ENCODE data around the gene PIK3R4. TPM values are rescaled to one million over a fixed set of nuclear protein-coding genes. Genes with fewer than 3 reads are reported as not detected.

PIK3R4 gene
- total and polyA plus RNA-seq, 4 donors: 14.3 to 22.3 (median 20.0) TPM

DNA sequence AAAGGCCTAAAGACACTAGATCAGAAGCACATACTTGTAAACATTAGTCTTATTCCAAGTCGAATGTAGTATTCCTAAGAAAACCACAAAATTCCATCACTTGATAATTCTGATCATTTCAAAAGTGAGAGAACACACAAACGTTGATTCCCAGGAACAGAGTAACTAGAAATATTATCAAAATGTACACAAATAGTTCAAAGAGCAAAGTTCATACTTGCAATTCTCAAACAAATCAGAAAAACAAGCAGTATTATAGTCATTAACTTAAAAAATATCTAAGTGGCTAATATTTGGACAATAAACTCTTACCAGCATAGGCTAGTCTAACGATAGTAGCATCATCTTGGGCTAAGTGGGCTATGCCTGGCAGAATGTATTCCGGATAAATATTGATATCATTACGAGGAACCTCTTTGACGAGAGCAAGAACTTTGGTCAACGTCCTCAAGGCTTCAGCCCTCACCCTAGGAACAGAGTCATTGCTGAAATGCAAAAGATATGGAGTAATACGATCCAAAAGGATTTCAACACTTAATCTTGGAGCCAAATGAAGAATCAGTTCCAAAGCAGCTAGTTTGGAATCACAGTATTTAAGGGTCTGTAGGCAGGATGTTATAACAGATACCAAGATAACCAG, 13.3 kb downstream of the PIK3R4 start:
- no peak overlapping the region for H3K4me3 ChIP-seq (ENCODE audit: low read length in 2 of 2)
- H3K4me1 ChIP-seq (ENCODE audit: control insufficient read depth in 1 of 2, insufficient read depth in 2 of 2, low read length in 2 of 2): peaks cover 0 to 2% of the 10 kb centered on the region in 2 donors
- no peak for ATAC-seq (ENCODE audit: low FRiP score)
- no peaks in the 10 kb centered on the region for H3K9me3 ChIP-seq (ENCODE audit: control insufficient read depth, low read length)
- intact Hi-C loops (cut with DNase I): no loop called here
- no peaks in the 10 kb centered on the region for H3K27me3 ChIP-seq (ENCODE audit: control insufficient read depth in 1 of 2, insufficient read depth in 2 of 2, low read length in 1 of 2)
- H3K27ac ChIP-seq (ENCODE audit: low read depth in 1 of 2, low read length in 2 of 2): no peak overlapping the region
- DNase-seq: no peak
- 82 to 84% methylated on average over 8 of the region's 8 CpGs for WGBS, 2 donors
- no peaks in the 10 kb centered on the region for H3K36me3 ChIP-seq (ENCODE audit: control insufficient read depth in 1 of 2, insufficient read depth in 2 of 2, low read length in 1 of 2)

DNA sequence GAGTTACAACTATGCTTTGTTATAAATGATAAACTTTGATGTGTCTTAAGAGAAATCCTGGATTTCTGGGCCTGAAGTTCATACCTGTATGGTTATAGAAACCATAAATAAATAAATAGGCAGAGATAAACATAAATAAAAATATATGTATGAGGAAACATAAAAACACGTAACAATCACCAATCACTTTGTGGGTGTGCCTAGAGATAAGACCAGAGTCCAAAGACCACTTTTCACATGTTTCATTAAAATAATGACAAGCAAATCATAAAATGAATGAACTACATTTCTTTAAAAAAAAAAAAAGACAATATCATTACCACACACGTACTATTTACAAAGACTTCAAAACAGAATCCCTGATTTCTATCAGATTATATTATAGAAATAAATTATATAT, 14.1 kb downstream of the PIK3R4 start:
- ATAC-seq (ENCODE audit: low FRiP score): no peak
- Histone ChIP-seq H3K36me3 (ENCODE audit: control insufficient read depth in 1 of 2, insufficient read depth in 2 of 2, low read length in 1 of 2) (no peaks in the 10 kb centered on the region), H3K27me3 (ENCODE audit: control insufficient read depth in 1 of 2, insufficient read depth in 2 of 2, low read length in 1 of 2) (no peaks in the 10 kb centered on the region), H3K4me3 (ENCODE audit: low read length in 2 of 2) (no peak overlapping the region), H3K27ac (ENCODE audit: low read depth in 1 of 2, low read length in 2 of 2) (no peak overlapping the region), H3K9me3 (ENCODE audit: control insufficient read depth, low read length) (no peaks in the 10 kb centered on the region), H3K4me1 (ENCODE audit: control insufficient read depth in 1 of 2, insufficient read depth in 2 of 2, low read length in 2 of 2) (peaks cover 0 to 2% of the 10 kb centered on the region in 2 donors)
- intact Hi-C loops (cut with DNase I): no loop called here
- no peak for DNase-seq
- 87 to 89% methylated on average over 2 of the region's 2 CpGs for WGBS, 2 donors

DNA sequence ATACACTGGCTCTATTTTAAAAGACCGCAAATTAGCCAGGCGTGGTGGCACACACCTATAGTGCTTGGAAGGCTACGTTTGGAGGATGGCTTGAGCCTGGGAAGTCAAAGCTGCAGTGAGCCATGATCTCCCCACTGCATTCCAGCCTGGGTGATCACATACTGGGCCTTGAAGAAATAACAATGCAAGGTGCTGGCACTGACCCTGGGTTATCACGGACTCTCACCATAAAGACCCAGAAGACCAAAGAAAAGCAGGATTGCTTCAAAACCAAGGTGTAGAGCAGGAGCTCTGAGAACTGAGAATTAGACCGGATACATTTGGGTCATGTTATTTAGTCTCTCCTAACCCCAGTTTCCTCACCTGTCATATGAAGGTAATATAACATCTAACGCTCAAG, 14.8 kb downstream of the PIK3R4 start:
- DNase-seq (no peak), ATAC-seq (ENCODE audit: low FRiP score) (no peak)
- intact Hi-C loops (cut with DNase I): no loop called here
- H3K4me1 ChIP-seq (ENCODE audit: control insufficient read depth in 1 of 2, insufficient read depth in 2 of 2, low read length in 2 of 2): no peaks in the 10 kb centered on the region
- 96 to 97% methylated on average over 6 of the region's 6 CpGs for WGBS, 2 donors
- H3K36me3 ChIP-seq (ENCODE audit: control insufficient read depth in 1 of 2, insufficient read depth in 2 of 2, low read length in 1 of 2): no peaks in the 10 kb centered on the region
- H3K9me3 ChIP-seq (ENCODE audit: control insufficient read depth, low read length): no peaks in the 10 kb centered on the region
- H3K27me3 ChIP-seq (ENCODE audit: control insufficient read depth in 1 of 2, insufficient read depth in 2 of 2, low read length in 1 of 2): no peaks in the 10 kb centered on the region
- H3K4me3 ChIP-seq (ENCODE audit: low read length in 2 of 2): no peak overlapping the region
- no peak overlapping the region for H3K27ac ChIP-seq (ENCODE audit: low read depth in 1 of 2, low read length in 2 of 2)

DNA sequence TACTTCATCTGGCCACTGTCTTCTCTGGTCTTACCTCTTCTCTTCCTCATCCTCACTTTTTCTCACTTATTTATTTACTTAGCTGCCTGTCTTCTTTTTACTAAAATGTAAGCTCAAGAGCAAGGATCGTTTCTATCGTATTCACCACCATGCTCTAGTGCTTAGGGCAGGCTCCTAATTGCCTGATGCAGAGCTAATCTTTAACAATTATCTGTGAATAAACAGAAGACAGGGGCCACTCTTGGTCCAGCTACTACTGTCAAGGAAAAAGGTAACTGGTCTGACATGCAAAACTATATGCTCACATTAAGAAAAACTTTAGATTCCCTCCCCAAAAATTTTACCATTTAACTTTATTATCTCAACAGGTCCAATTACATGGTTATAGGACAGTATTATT, 17.5 kb downstream of the PIK3R4 start:
- Histone ChIP-seq H3K27me3 (ENCODE audit: control insufficient read depth in 1 of 2, insufficient read depth in 2 of 2, low read length in 1 of 2) (no peaks in the 10 kb centered on the region), H3K27ac (ENCODE audit: low read depth in 1 of 2, low read length in 2 of 2) (no peak overlapping the region), H3K4me3 (ENCODE audit: low read length in 2 of 2) (no peak overlapping the region), H3K36me3 (ENCODE audit: control insufficient read depth in 1 of 2, insufficient read depth in 2 of 2, low read length in 1 of 2) (no peaks in the 10 kb centered on the region), H3K4me1 (ENCODE audit: control insufficient read depth in 1 of 2, insufficient read depth in 2 of 2, low read length in 2 of 2) (no peaks in the 10 kb centered on the region), H3K9me3 (ENCODE audit: control insufficient read depth, low read length) (no peaks in the 10 kb centered on the region)
- no peak for DNase-seq
- intact Hi-C loops (cut with DNase I): no loop called here
- 53 to 61% methylated on average over 2 of the region's 2 CpGs for WGBS, 2 donors
- no peak for ATAC-seq (ENCODE audit: low FRiP score)

DNA sequence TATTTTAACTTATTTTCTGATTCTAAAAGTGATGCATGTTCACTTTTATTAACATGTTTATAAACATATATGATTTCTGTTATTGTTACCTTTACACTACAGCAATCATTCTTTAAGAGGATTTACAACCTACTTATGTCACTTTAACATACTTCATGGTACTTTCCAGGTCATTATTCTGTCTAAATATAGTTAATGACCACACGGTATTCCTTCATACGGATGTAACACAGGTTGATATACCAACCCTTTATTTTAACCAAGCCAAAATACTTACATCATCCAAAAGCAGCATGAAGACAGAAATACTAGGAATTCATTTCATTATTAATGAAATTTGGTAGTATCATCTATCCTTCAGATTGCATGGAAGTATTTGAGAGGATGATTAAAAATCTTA, 18.6 kb downstream of the PIK3R4 start:
- intact Hi-C loops (cut with DNase I): no loop called here
- ATAC-seq (ENCODE audit: low FRiP score): no peak
- H3K27me3 ChIP-seq (ENCODE audit: control insufficient read depth in 1 of 2, insufficient read depth in 2 of 2, low read length in 1 of 2): no peaks in the 10 kb centered on the region
- H3K36me3 ChIP-seq (ENCODE audit: control insufficient read depth in 1 of 2, insufficient read depth in 2 of 2, low read length in 1 of 2): no peaks in the 10 kb centered on the region
- H3K4me1 ChIP-seq (ENCODE audit: control insufficient read depth in 1 of 2, insufficient read depth in 2 of 2, low read length in 2 of 2): no peaks in the 10 kb centered on the region
- WGBS, 2 donors: 4 to 16% methylated on average over 2 of the region's 2 CpGs
- no peak overlapping the region for H3K4me3 ChIP-seq (ENCODE audit: low read length in 2 of 2)
- no peak overlapping the region for H3K27ac ChIP-seq (ENCODE audit: low read depth in 1 of 2, low read length in 2 of 2)
- H3K9me3 ChIP-seq (ENCODE audit: control insufficient read depth, low read length): no peaks in the 10 kb centered on the region
- no peak for DNase-seq

DNA sequence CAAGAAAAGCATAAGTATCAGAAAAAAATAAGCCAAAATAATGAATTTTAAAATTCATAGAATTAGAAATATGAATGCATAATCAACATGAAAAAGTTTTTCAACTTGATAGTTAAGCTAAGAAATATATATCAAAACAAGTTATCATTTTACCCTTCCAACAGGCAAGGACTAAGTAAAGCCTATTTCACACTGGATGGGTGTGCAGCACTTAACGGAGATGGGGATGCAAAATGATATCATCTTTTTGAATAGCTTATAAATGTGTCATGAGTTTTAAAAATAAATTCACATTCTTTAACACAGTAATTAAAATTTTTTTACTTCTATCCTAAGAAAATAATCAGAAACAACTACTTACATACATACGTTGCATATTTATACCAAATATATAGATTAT, 20.9 kb downstream of the PIK3R4 start:
- Histone ChIP-seq H3K4me1 (ENCODE audit: control insufficient read depth in 1 of 2, insufficient read depth in 2 of 2, low read length in 2 of 2) (no peaks in the 10 kb centered on the region), H3K36me3 (ENCODE audit: control insufficient read depth in 1 of 2, insufficient read depth in 2 of 2, low read length in 1 of 2) (no peaks in the 10 kb centered on the region), H3K9me3 (ENCODE audit: control insufficient read depth, low read length) (no peaks in the 10 kb centered on the region), H3K27ac (ENCODE audit: low read depth in 1 of 2, low read length in 2 of 2) (no peak overlapping the region), H3K27me3 (ENCODE audit: control insufficient read depth in 1 of 2, insufficient read depth in 2 of 2, low read length in 1 of 2) (no peaks in the 10 kb centered on the region), H3K4me3 (ENCODE audit: low read length in 2 of 2) (no peak overlapping the region)
- WGBS, 2 donors: 53 to 60% methylated on average over 2 of the region's 2 CpGs
- ATAC-seq (ENCODE audit: low FRiP score) (no peak), DNase-seq (no peak)
- intact Hi-C loops (cut with DNase I): no loop called here

DNA sequence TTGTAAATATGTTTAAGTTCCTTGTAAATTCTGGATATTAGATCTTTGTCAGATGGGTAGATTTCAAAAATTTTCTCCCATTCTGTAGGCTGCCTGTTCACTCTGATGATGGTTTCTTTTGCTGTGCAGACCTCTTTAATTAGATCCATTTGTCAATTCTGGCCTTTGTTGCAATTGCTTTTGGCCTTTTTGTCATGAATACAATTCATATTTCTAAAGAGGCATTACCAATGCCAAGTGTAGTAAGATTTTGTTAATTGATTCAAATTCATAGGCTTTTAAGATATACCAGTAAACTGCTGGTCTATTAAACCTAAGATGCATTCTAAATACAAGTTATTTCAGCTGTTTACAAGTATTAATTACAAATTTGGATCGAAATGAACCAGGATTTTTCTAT, 31.0 kb downstream of the PIK3R4 start:
- intact Hi-C loops (cut with DNase I): no loop called here
- no peaks in the 10 kb centered on the region for H3K4me1 ChIP-seq (ENCODE audit: control insufficient read depth in 1 of 2, insufficient read depth in 2 of 2, low read length in 2 of 2)
- H3K4me3 ChIP-seq (ENCODE audit: low read length in 2 of 2): no peak overlapping the region
- H3K9me3 ChIP-seq (ENCODE audit: control insufficient read depth, low read length): no peaks in the 10 kb centered on the region
- DNase-seq (no peak), ATAC-seq (ENCODE audit: low FRiP score) (no peak)
- 97 to 100% methylated on average over 1 of the region's 1 CpG for WGBS, 2 donors
- peaks cover 0 to 1% of the 10 kb centered on the region in 2 donors for H3K36me3 ChIP-seq (ENCODE audit: control insufficient read depth in 1 of 2, insufficient read depth in 2 of 2, low read length in 1 of 2)
- no peak overlapping the region for H3K27ac ChIP-seq (ENCODE audit: low read depth in 1 of 2, low read length in 2 of 2)
- no peaks in the 10 kb centered on the region for H3K27me3 ChIP-seq (ENCODE audit: control insufficient read depth in 1 of 2, insufficient read depth in 2 of 2, low read length in 1 of 2)

DNA sequence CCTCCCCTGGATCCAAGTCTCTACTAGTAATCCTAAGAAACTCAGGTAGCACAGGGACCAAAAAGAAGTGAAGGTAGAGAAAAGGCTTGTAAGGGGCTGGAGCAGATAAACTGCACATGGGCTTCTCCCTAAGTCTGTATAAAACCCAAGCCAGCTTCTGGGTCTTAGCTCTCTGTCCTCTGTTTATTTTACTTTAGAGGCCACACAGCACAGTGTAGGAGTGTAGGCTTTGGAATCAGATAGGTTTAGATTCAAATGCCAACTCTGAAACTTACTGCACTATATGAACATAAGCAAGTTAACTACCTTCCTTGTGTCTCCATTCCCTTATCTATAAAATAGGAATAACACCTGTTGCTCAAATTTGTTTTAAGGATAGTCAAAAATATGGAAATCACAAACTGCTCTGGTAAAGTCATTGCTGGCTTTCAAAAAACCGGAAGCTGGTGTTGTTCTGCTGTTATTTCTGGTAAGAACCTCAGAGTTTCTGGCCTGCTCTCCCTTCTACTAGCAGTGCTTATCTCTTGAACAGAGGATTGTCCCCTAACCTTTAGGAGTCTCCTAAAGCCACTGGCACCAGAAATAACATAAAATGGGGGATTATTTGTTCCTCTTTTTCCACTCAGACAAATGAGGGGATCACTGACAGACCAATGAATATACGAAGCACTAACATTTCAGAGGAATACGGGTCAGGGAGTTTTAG, 33.8 kb downstream of the PIK3R4 start:
- intact Hi-C loops (cut with DNase I): no loop called here
- no peaks in the 10 kb centered on the region for H3K4me1 ChIP-seq (ENCODE audit: control insufficient read depth in 1 of 2, insufficient read depth in 2 of 2, low read length in 2 of 2)
- WGBS, 2 donors: 49 to 52% methylated on average over 3 of the region's 3 CpGs
- H3K36me3 ChIP-seq (ENCODE audit: control insufficient read depth in 1 of 2, insufficient read depth in 2 of 2, low read length in 1 of 2): no peaks in the 10 kb centered on the region
- no peak for ATAC-seq (ENCODE audit: low FRiP score)
- H3K27me3 ChIP-seq (ENCODE audit: control insufficient read depth in 1 of 2, insufficient read depth in 2 of 2, low read length in 1 of 2): no peaks in the 10 kb centered on the region
- H3K9me3 ChIP-seq (ENCODE audit: control insufficient read depth, low read length): no peaks in the 10 kb centered on the region
- H3K4me3 ChIP-seq (ENCODE audit: low read length in 2 of 2): no peak overlapping the region
- DNase-seq: no peak
- H3K27ac ChIP-seq (ENCODE audit: low read depth in 1 of 2, low read length in 2 of 2): peak overlapping the region; percentile 57 to 67
